NCI-H146 (cell line): Measurements from ENCODE around the gene FYCO1.
A peak's percentile ranks its signal among the peaks of the same experiment; 100 is the strongest.
"Not testable (repeated sequence)": the region's sequence is repeated elsewhere in the genome, so short reads cannot be mapped to it uniquely, and the experiment has no call there.

Source experiments
- DNase-seq: peaks from one replicate; lab custom pipeline; 2025; lab: John Stamatoyannopoulos, UW

The FYCO1 gene

DNA sequence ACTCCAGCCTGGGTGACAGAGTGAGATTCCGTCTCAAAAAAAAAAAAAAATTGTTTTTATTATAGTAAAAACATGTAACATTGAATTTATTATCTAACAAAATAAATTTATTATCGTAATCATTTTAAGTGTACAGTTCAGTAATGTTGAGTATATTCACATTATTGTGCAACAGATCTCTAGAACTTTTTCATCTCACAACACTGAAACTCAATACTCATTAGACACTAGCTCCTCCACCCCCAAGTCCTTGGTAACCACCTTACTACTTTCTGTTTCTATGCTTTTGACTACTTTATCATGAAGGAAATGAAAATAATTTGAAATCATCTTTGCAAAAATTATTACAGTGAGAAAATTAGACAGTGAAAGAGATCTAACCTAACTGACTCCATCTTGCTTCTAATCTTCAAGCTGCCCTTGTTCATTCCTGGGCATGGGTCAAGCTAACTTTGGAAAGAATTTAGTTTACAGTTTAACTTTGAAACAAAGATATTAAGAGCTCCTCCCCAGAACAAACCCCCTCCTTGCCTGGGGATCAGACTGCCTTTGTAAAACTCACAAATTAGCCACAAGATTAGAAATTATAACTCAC, 15.0 kb upstream of the FYCO1 start:
- DNase-seq = no peak

DNA sequence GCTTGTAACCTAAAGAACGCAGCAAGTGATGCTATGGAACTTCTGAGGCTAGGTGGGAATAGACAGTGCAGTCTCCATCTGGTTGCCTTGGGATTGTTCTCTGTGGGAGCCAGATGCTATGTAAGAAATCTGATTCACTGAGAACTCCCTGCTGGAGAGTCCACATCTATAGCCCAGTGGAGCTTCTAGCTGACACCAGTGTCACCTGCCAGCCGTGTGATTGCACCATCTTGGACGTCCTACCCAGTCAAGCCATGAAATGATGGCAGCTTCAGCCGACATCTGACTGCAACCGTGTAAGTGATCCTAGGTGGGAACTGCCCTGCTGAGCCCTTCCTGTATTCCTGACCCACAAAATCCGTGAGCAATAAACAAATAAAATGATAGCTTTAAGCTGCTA, 12.4 kb upstream of the FYCO1 start:
- no peak for DNase-seq

DNA sequence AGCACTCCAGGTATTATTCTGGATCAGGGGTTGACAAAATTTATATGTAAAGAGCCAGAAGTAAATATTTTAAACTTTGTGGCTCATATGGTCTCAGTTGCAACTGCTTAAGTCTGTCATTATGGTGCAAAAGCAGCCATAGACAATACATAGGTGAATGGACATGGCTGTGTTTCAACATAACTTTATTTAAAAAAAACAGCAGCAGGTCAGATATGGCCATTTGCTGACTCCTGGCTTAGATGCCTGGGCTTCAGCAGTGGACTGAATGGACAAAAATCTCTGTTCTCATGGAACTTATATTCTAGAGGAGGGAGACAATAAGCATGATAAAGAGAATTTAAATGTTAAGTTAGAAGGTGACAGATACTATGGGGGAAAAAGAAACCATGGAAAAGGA, 11.7 kb upstream of the FYCO1 start:
- DNase-seq = no peak

DNA sequence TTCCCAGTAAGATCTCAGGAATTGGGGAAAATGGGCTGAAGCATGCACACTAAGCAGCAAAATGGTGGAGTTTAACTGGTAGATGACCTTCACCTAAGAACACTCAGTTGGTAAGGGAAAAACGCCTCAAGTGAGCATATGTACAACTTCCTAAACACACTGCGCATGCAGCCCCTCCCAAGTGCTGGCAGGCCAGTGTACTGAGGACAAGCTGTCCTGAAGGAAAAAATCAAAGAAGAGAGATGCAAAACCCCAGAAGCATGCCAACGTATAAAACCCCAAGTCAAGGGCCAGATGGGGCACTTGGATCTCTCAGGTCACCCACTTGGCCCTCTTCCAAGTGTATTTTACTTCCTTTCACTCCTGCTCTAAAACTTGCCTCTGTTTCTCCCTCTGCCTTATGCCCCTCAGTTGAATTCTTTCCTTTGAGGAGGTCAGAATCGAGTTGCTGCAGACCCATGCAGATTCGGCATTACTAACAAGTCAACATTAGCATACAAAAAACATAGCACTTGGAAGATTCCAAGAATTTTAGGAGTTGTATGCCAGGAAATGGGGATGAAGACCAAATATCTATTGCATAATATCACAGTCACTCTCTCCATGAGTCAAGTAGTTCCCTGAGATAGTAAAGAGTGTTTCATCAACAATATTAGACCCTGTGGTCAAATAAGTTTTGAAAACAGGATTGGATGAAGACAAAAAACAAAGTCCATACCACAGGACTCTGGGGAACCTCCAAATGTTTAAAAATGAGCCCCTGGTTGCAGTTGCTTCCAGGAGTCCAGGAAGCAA, 10.8 kb upstream of the FYCO1 start:
- no peak for DNase-seq

DNA sequence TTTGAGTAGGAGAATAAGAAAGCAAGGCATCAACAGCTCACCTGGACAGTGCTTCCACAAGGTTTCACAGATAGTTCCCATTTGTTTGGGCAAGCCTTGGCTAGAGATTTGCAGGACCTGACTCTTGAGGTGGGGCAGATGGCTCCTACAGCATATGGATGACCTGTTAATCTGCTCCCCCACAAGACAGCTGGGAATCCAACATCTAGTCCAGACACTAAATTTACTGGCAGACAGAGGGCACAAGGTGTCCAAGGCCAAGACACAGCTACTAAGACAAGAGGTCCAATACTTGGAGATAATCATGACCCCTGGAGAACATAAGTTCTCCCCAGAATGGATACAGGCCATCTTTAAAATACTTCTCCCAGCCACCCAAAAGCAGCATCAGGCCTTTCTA, 8.1 kb upstream of the FYCO1 start:
- DNase-seq = not testable (repeated sequence)

DNA sequence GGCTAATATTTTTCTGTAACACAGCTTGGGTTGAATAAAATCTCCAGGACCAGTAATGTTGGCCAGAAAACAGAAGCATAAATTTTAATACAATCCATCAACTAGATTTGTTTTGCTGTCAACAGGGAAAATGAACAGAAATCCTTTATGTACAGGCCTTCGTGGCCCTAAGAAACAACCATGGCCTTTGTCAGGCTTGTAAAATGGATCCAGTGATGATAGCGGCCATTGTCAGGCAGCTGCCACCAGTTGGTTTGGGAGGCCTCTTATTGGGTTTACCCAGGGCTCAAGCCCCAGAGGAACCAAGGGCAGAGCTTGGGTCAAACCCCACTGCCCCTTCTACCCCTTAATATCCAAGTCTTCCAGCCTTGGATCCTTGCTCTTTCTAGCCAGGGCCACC, 5.6 kb upstream of the FYCO1 start:
- DNase-seq = no peak

DNA sequence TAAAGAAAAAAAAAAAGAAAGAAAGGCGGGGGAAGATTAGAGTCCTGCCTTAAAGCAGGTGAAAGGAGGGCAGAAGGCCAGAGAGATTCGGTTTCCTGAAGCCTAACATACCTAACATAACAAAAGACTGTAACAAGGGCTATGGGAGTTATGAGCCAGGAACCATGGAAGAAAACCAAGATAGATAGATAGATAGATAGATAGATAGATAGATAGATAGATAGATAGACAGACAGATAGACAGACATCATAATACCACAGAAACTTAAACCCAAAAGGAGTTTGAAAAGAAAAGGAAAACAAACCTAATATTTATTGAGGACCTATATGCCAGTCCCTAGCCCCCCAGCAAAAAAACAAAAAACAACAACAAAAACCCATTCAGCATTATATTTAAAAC, 2.3 kb upstream of the FYCO1 start:
- no peak for DNase-seq

DNA sequence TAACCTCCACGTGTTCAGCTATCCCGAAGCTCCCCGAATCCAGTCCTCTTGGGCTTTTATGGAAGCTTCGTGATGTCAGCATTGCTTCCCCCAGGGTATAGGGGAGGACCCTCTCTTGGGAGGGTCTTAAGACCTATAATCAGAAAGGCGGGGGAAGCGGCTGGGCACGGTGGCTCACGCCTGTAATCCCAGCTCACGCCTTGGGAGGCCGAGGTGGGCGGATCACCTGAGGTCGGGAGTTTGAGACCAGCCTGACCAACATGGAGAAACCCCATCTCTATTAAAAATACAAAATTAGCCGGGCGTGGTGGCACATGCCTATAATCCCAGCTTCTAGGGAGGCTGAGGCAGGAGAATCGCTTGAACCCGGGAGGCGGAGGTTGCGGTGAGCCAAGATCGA, 1.9 kb upstream of the FYCO1 start:
- DNase-seq = not testable (repeated sequence)

DNA sequence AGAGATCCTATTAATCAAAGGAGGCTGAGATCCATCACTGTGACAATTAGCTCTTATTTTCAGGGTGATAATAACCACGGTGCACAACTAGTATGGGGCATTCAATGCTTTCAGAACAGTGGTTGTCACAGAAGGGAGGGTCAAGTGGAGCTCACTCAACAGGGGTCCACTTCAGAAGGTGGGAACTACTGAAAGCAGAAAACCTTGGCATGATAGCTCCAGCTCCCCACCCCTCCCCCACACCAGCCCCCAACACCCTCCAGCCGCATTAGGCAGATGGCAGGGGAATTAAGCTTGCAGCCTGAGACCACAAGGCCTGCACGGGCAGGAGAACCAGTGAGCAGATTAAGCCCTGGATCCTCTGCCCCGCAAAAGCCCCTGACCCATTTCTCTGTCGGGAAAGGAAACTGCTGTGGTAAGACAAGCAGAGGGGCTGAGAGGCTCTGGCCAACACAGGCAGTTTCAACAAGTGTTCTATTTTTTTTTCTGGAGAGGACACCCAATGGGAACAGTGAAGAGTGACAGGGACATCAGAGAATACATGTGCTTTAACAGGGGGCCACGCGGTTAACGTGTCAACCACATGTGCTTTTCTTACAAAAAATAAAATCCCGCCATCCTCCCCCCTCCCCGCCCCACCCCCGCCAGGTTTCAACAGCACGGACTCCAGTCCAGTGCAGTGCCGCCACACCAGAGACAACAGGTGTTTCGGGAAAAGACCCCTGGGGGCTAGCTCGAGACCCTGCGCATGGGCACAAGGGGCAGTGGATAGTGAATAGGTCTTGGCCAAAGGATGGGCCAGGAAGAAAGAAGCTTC, 997 bp downstream of the FYCO1 start:
- DNase-seq = peak; percentile 19

DNA sequence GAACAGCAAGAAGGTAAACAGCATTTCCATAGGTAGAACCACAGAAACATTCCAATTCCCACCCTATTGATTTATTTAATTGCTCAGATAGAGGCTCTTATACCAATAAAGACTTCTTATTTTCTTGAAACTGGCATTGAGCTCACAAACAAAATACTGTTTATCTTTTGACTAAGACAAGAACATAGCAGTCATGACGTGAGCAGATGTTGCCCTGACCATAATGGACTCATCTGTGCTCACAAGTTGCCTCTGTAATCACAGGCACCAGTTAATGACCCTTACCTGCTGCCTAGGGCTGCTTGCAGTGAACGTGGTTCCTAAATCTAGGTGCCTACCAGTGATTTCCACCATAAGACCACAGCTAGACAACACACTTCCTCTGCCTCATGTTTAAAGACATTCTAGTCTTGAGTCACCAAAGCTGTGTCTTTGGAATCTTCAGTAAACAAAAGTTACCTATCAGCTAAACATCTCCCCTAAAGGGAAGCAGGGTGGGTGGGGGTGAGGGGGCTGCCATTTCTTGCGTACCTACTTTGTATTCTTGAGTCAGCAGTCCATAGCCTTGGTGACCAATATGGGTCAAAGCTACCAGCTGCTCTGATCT, 2.1 kb downstream of the FYCO1 start:
- DNase-seq = no peak

DNA sequence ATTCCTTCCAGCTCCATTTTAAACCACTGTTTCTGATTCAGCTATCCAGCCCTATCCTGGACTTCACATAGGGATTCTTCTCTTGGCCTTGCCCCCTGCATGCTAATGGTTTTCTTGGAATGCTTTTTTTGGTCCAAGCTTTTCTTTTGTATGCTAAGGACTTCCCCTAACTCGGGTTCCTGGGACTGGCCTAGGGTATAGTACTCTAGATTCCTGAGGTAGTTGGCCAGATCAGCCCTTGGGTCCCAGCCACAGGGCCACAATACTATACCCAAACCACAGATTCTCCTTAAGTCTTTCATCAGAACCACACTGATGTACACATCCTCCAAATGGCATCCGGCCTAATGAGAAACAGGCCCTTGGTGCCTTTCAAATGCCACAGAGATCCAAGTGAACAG, 2.8 kb downstream of the FYCO1 start:
- DNase-seq = no peak

DNA sequence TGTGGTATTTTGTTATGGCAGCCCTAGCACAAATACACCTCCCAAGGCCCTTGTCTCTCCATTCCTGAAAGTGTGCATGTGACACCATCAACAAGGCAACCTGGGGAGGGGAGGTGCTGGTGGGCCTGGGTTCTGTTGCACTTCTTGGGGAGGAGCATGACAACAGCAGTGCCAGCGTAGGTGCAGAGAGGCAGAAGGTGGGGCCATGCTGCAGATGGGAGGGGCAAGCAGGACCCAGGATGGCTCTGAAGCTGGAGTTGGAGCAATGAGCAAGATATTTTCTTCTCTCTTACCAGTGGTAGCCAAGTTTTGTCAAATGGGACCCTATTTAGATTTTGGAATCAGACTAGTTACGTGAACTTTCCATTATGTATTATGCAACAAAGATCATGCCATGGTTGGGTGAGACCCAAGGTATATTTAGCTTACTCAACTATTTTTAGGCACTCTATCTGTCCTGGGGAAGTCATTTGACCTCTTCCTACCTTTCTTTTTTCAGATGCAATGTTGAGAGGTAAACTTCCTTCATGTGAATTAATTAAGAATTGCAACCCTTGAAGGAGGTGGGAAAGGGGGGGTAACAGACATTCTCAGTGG, 3.4 kb downstream of the FYCO1 start:
- DNase-seq = no peak

DNA sequence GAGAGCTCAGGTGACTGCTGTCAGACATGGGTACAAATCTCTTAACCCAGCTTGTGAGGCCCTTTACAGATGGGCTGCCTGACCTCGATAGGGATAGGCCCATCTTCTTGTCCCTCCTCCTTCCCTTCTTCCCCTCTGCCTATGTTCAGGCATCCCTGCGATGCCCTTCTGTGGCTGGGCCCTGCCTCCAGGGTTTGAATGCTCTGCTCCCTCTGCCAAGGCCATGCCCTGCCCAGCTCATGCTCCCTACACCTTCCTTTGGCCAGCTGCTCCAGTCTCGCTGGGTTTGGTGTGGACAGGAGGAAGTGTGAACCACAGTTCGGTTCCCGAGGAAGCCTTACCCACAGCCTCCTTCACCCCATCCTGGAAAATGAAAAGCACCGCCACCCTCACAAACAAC, 4.3 kb downstream of the FYCO1 start:
- DNase-seq = no peak

DNA sequence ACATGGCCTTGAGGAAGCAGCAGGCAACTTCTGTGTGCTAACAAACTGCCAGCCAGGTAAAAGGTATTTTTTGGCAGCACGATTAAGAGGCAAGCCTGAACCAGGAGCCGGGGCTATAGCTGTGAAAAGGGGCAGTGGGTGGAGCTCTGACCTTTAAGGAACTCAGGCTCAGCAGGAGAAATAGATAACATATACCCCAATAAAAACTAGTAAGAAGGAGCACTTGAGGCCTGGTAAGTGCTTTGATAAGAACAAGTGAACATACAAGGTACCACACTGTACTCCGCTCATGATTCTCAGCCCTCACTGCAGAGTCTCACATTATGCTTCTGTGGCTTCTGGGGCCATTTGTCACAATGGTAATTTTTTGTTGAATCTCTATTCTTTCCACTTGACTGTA, 5.4 kb downstream of the FYCO1 start:
- DNase-seq = no peak

DNA sequence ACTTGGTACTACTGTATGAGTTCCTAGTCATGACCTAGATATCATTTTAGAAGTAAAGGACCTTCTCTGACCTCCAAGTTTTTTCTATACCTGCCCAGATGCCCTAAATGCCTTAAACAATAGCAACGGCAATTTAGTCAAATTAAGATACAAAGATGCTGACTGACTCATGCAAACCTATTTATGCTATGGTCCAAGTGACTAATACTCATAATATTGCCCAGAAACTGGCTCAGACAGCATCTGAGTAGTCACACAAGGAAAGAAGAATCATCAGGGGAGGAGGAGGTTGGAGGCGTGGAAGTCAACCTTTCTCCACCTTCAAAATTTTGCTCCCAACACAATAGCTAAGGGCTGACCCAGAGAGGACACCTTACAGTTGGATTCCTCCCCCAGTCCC, 6.8 kb downstream of the FYCO1 start:
- DNase-seq = no peak

DNA sequence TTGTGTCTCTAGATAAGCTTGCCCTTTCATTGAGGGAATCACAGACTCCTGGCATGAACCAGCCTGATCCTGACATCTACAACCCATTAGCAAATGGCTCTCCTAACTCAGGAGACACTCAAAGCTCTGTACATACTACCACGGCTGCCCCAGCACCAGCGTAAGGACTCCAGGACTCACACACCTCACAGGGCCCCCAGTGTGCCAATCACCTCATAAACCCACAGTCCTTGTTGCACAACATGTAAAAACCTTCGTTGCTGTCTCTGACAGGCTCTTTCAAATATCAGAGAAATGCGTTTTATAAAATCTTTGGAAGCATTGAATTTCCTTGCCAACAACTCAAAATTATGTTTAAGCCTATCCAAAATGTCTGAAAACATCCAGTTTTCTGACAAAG, 7.3 kb downstream of the FYCO1 start:
- no peak for DNase-seq

DNA sequence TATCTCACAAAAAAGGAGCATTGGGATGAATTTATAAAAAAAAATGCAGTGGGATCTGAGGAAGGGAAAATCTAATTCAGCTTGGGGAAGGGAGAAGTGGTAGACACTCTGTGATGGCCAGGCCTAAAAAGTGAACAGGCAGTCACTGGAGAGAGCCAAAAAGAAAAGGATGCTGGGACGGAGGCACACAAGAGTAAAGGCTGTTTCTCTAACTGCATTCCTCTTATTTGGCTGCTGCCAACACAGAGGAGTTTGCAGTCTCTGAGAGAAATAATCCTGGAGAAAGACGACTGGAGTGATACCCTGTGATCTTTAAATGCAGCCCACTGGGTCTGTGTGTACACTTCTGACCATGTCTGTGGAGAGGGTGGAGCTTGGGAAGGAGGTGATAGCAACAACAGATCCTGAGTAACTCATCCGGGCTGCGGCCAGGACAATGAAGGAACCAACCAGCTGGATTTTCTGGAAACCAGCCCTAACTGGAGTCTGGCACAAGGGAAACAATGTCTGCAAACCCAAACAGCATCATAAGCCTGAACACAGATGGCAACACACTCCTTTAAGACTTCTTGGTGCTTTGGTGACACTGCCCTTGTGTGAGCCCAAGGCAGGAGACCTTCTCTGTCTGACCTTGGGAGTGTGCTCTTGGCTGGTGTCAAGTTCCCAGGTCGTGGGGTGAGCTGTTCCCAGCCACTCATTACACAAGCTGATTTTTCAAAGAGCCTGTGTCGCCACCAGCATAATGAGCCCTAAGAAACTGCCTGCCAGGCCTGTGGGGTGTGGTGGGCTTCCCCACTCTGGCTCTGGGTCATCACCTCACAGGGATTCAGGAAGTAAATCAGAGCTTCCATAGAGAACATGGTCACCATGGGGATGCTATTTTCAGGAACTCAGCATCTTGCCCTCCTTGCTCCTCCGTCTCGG, 8.0 kb downstream of the FYCO1 start:
- DNase-seq = no peak

DNA sequence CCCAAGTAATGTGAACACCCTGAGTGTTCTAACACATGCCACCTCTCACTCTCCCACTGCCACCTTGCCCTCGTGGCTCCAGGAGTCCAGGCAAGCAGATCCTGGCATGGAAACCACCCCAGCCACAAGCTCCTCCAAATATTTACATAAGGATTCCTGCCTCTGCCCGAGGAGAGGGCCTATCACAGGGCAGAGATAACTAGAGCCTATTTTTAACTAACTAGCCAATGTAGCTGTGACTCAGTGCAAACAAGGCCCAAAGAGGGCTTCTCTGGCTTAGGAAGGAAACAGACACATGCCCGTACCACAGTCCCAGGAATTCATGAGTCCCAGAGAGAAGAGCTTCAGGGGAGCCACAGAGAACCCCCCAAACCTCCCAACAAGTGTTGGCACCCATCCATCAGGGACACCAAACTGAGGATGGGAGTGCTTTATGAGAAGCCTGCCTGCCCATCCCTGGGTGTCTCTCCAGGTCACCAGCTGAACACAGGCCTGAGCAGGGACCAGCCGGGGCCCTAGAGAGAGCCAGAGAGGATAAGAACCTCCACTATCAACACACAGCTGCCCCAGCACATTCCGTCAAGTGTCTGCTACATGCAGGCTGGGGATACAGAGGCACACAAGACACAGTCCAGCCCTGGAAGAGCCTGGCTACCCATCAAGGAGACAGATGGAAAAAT, 9.2 kb downstream of the FYCO1 start:
- DNase-seq = peak; percentile 31

DNA sequence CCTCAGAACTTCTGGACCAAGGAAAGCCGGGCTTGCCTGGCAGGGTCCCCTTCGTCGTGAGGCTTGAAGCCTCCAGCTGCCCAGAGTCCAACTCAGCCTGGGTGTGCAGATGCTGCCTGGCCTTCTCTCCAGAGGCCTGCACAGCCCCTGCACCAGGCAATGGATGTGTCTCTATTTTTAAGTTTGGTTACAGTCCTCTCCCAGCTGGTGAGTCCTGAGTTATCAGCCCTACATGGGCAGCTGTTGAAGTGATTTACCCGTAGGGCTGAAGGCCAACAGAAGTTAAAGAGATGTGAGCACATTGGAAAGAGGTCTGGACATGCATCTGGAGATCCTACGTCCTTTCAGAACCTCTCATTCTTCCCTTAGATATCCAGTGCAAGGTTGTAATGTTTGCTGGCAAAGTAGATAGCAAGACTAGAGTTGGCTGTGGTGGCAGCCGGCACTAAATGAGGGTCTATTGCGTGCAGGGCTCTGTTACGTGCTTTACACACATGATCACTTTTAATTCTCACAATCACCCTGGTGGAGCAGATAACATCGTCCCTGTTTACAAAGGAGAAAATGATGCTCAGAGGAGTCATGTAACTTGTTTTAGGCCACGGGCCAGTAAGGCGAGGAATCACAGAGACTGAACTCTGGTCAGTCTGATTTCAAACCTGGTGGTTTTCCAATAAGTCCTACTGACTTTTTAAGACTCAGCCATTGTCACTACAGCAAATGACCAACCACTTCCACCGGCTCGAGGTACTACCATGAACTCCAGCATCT, 9.9 kb downstream of the FYCO1 start:
- DNase-seq = no peak
